ENCODE data around the gene CDC6.

- TF ChIP-seq MAX (IDR thresholded peaks at IDR 0.05) (no peak), YY1 (IDR thresholded peaks at IDR 0.05; ENCODE audit: low read depth) (no peak), USF1 (IDR thresholded peaks at IDR 0.05) (no peak), EP300 (IDR thresholded peaks at IDR 0.05; ENCODE audit: borderline replicate concordance) (no peak), CREB1 (IDR thresholded peaks at IDR 0.05; ENCODE audit: low read depth) (no peak), EGR1 (IDR thresholded peaks at IDR 0.05) (no peak), REST (IDR thresholded peaks at IDR 0.05; ENCODE audit: low read depth) (no peak), FOXM1 (IDR thresholded peaks at IDR 0.05; ENCODE audit: borderline replicate concordance, low read depth) (no peak), TEAD4 (IDR thresholded peaks at IDR 0.05) (no peak), ZBTB7A (IDR thresholded peaks at IDR 0.05; ENCODE audit: low read depth) (no peak)
These were observed 3.1 kb downstream of the CDC6 start for GRCh38 chr17:40290629-40291280.
